ENCODE measurements around the gene TJP1. TPM values are rescaled to one million over a fixed set of nuclear protein-coding genes. Genes with fewer than 3 reads are reported as not detected.

TJP1 gene
- total RNA-seq, 1 experiment from 2014 or later, result 129 TPM

- no peak for TF ChIP-seq ZNF281 (CRISPR knock-in tag; IDR thresholded peaks at IDR 0.05)
Observed at GRCh38 chr15:29795610-29796009, 26.7 kb downstream of the TJP1 start (continued).

- Mint-ChIP-seq H3K4me1 (peaks cover 14% of the 10 kb centered on the region), H3K36me3 (peaks cover 48% of the 10 kb centered on the region), H3K27ac (no peak overlapping the region), H3K4me3 (no peak overlapping the region), H3K27me3 (ENCODE audit: low read depth) (no peaks in the 10 kb centered on the region), H3K9me3 (peaks cover 14% of the 10 kb centered on the region)
- ATAC-seq (no peak), DNase-seq (ENCODE audit: low spot score) (no peak)
- ChIA-PET POLR2A (no interaction called here), CTCF (interaction anchor here (1.8 kb wide), 1 partner anchor 133 kb away, joined by 5 read pairs; no protein-coding TSS in a partner anchor)
- TF ChIP-seq AFF4 (CRISPR knock-in tag; IDR thresholded peaks at IDR 0.05; ENCODE audit: borderline replicate concordance), result no peak
- no peak for TF ChIP-seq ZNF423 (CRISPR knock-in tag; IDR thresholded peaks at IDR 0.05)
- TF ChIP-seq ZNF121 (CRISPR knock-in tag; IDR thresholded peaks at IDR 0.05), result no peak
- TF ChIP-seq ZNF263 (CRISPR knock-in tag; IDR thresholded peaks at IDR 0.05; ENCODE audit: low read depth), result no peak
- no peak for TF ChIP-seq FOXP4 (CRISPR knock-in tag; IDR thresholded peaks at IDR 0.05)
- no peak for TF ChIP-seq TCF7 (CRISPR knock-in tag; IDR thresholded peaks at IDR 0.05; ENCODE audit: low read depth)
- no peak for TF ChIP-seq E2F4 (CRISPR knock-in tag; IDR thresholded peaks at IDR 0.05; ENCODE audit: borderline replicate concordance, low read depth)
- no peak for TF ChIP-seq HMGA2 (CRISPR knock-in tag; IDR thresholded peaks at IDR 0.05)
- TF ChIP-seq CDX4 (CRISPR knock-in tag; IDR thresholded peaks at IDR 0.05; ENCODE audit: borderline replicate concordance), result no peak
- TF ChIP-seq GRHL2 (CRISPR knock-in tag; IDR thresholded peaks at IDR 0.05; ENCODE audit: insufficient replicate concordance, severe bottlenecking), result no peak
- no peak for TF ChIP-seq ZNF281 (CRISPR knock-in tag; IDR thresholded peaks at IDR 0.05)
- no peak for TF ChIP-seq ESRRA (CRISPR knock-in tag; IDR thresholded peaks at IDR 0.05; ENCODE audit: borderline replicate concordance)
Observed at GRCh38 chr15:29792426-29793159, 29.7 kb downstream of the TJP1 start.
